GM13976 (cell line): ENCODE measurements around the gene GNB3.
A peak's percentile ranks its signal among the peaks of the same experiment; 100 is the strongest.

Experiments
- DNase-seq: peaks from one replicate; pipeline ENCODE4 v3.0.0; 2012; ENCODE audit warnings: low spot score
- in situ Hi-C: fragments of 300-500 bp; cut with MboI; formaldehyde crosslinking; loops from one replicate; pipeline ENCODE4 v1.12.0; 2022; ENCODE audit warnings: low sequenced_read_pairs, mixed read lengths, inconsistent platforms; ENCODE audit not compliant: unreplicated experiment
- TF ChIP-seq, protein P1 (sequence below): IDR thresholded peaks from 2 replicates; pipeline ENCODE4 v1.5.1; 2012; ENCODE audit warnings: borderline replicate concordance, mild to moderate bottlenecking; ENCODE audit not compliant: insufficient read depth; ENCODE audit errors: extremely low read depth, missing control alignments, control extremely low read depth

Gene GNB3

GRCh38 chr12:6822426-6823135 is 18.1 kb upstream of the GNB3 start:
- in situ Hi-C loops = loop anchor here (10.0 kb wide), 1 partner anchor 68 kb away; the partner anchor contains the start of gene MLF2
- TF ChIP-seq, protein P1, sequence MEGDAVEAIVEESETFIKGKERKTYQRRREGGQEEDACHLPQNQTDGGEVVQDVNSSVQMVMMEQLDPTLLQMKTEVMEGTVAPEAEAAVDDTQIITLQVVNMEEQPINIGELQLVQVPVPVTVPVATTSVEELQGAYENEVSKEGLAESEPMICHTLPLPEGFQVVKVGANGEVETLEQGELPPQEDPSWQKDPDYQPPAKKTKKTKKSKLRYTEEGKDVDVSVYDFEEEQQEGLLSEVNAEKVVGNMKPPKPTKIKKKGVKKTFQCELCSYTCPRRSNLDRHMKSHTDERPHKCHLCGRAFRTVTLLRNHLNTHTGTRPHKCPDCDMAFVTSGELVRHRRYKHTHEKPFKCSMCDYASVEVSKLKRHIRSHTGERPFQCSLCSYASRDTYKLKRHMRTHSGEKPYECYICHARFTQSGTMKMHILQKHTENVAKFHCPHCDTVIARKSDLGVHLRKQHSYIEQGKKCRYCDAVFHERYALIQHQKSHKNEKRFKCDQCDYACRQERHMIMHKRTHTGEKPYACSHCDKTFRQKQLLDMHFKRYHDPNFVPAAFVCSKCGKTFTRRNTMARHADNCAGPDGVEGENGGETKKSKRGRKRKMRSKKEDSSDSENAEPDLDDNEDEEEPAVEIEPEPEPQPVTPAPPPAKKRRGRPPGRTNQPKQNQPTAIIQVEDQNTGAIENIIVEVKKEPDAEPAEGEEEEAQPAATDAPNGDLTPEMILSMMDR = no peak
- DNase-seq = no peak

DNA sequence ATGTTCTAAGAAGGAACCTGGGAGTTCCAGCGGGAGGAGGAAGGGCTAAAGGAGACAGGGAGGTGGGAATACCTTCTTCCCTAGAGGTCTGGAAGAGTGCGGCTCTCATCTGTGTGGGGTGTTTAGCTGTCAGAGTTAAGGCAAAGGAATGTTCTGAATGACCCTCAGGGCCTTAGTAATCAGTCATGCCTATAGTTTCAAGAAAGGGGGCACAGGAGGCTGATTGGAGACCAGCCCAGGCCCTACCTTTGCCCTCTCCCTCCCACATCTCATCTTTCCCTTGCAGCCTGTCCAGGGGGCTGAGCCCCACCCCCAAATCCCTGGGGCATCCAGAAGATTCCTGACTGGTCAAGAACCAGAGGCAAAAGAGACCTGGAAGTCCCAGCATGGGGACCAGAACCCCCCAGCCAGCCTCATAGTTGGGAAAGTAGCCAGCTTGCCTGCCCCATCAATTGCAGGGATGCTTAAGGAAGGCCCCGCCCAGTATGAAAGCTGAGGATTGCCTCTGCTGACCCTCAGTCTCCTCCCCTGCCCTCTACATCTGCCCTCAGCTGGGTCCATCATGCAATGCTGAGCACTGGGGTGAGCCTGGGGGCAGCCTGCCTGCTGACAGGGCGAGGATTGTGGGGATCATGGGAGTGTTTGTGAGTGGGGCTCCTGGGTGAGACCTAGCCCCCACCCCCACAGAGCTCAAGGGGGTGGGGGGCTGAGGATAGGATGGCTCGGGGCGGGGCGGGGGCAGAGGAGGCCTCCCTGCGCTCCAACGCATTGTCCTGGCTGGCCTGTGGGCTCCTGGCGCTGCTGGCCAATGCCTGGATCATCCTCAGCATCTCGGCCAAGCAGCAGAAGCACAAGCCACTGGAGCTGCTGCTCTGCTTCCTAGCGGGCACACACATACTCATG is 17.3 kb upstream of the GNB3 start:
- in situ Hi-C loops = loop anchor here (10.0 kb wide), 1 partner anchor 69 kb away; the partner anchor contains the start of gene MLF2
- TF ChIP-seq, protein P1 = no peak
- DNase-seq = no peak

- in situ Hi-C loops = loop anchor here (10.0 kb wide), 1 partner anchor 69 kb away; the partner anchor contains the start of gene MLF2
- no peak for DNase-seq
- TF ChIP-seq, protein P1 = no peak
These were observed 16.5 kb upstream of the GNB3 start for GRCh38 chr12:6824085-6824775.

DNA sequence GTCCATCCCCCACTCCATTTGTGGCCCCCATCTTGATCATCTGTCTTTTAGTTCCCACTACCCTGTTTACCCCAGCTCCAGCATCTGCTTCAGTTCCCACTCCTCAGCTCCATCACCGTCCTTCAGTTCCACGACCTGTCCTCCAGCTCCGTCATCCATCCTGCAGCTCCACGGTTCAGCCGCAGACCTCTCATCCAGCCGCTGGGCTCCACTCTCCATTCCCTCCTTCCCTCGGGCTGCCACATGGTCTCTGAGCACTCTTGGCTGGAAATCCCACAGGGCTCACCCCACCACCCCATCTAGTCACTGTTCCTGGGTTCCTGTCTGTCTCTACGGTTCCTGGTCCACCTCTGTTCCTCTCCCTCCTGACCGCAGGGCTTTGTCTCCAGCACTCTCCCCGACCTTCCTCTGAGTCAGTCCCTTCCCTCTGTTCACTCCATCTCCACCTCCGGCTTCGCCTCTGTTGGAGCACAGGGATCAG is 15.8 kb upstream of the GNB3 start:
- DNase-seq = no peak
- in situ Hi-C loops = loop anchor here (10.0 kb wide), 1 partner anchor 70 kb away; the partner anchor contains the start of gene MLF2
- TF ChIP-seq, protein P1 = no peak

GRCh38 chr12:6825398-6826124 is 15.2 kb upstream of the GNB3 start:
- in situ Hi-C loops = loop anchor here (10.0 kb wide), 1 partner anchor 71 kb away; the partner anchor contains the start of gene MLF2
- TF ChIP-seq, protein P1 = peak; percentile 91
- peak; percentile 94 for DNase-seq
